K562 (cell line): Measurements from ENCODE around the gene NOA1. TPM values are rescaled to one million over a fixed set of nuclear protein-coding genes. Genes with fewer than 3 reads are reported as not detected.
A peak's percentile ranks its signal among the peaks of the same experiment; 100 is the strongest.

ENCODE experiments used
- CHD4 ChIP-seq: fragments of 200-600 bp; sonication (generic); IDR thresholded peaks from 3 replicates; pipeline ENCODE4 v1.6.1; 2012; ENCODE audit warnings: low read depth, mild to moderate bottlenecking, mixed read lengths, low read length, inconsistent platforms; ENCODE audit not compliant: insufficient read depth, insufficient replicate concordance, poor library complexity, severe bottlenecking
- GABPA ChIP-seq: fragments of 200-800 bp; sonication (Bioruptor generic); conservative IDR thresholded peaks from 2 replicates; pipeline ENCODE4 v1.6.1; 2016; ENCODE audit warnings: low read depth, missing genetic modification characterization, missing compliant biosample characterization
- GTF2B ChIP-seq: IDR thresholded peaks from 2 replicates; pipeline ENCODE4 v1.6.1; 2011; ENCODE audit not compliant: insufficient read length; ENCODE audit errors: extremely low read depth
- HDAC1 ChIP-seq, 2 experiments: fragments of 450-650 bp; IDR thresholded peaks; 2 replicates each; pipeline ENCODE4 v1.6.1; 2016 to 2017; ENCODE audit warnings: inconsistent platforms in 1 of 2, mild to moderate bottlenecking in 1 of 2, moderate library complexity in 1 of 2
- HDGF ChIP-seq: fragments of 450-650 bp; IDR thresholded peaks from 2 replicates; pipeline ENCODE4 v1.6.1; 2016
- MYC ChIP-seq, 2 experiments: fragments of 250-450 bp in 1 of 2; sonication (Bioruptor Pico) in 1 of 2; IDR thresholded peaks; 2 replicates each; pipeline versions ENCODE4 v1.5.1 to v1.6.1; 2012 to 2021; ENCODE audit warnings: low read depth in 2 of 2, borderline replicate concordance in 1 of 2, improper control_type of control experiment in 1 of 2, low read length in 1 of 2, mild to moderate bottlenecking in 1 of 2, moderate library complexity in 1 of 2
- NUFIP1 ChIP-seq: fragments of 450-650 bp; IDR thresholded peaks from 2 replicates; pipeline ENCODE4 v1.6.1; 2018; ENCODE audit not compliant: partially characterized antibody
- PHB2 ChIP-seq: fragments of 450-650 bp; IDR thresholded peaks from 2 replicates; pipeline ENCODE4 v1.6.1; 2017; ENCODE audit warnings: low read depth
- PHTF2 ChIP-seq: fragments of 250-450 bp; sonication (Bioruptor Pico); IDR thresholded peaks from 2 replicates; pipeline ENCODE4 v1.5.0; 2021; ENCODE audit warnings: mild to moderate bottlenecking
- POLR2AphosphoS2 ChIP-seq: IDR thresholded peaks from 2 replicates; pipeline ENCODE4 v1.6.1; 2012; ENCODE audit warnings: low read length, improper control_type of control experiment
- RNF2 ChIP-seq: sonication (generic); IDR thresholded peaks from 2 replicates; pipeline ENCODE4 v1.6.1; 2016
- SIRT6 ChIP-seq: IDR thresholded peaks from one replicate; pipeline ENCODE4 v1.6.1; 2012; ENCODE audit warnings: low read depth, mild to moderate bottlenecking, control low read depth, inconsistent platforms, low read length, moderate library complexity
- TCF7 ChIP-seq: sonication (generic); IDR thresholded peaks from 2 replicates; pipeline ENCODE4 v1.6.1; 2016; ENCODE audit warnings: antibody characterized with exemption, borderline replicate concordance
- TEAD1 ChIP-seq, 2 experiments: fragments of 450-650 bp in 1 of 2; sonication (generic) in 1 of 2; formaldehyde crosslinking; IDR thresholded peaks; 2 replicates each; pipeline versions ENCODE4 v1.4.0 to v1.8.0; 2020 to 2022; ENCODE audit warnings: mild to moderate bottlenecking in 2 of 2, missing genetic modification reagents in 1 of 2
- TSC22D4 ChIP-seq: fragments of 450-650 bp; IDR thresholded peaks from 2 replicates; pipeline ENCODE4 v1.6.1; 2016; ENCODE audit warnings: missing genetic modification characterization, missing biosample characterization, control low read depth
- ZC3H4 ChIP-seq: sonication (generic); formaldehyde crosslinking; IDR thresholded peaks from 2 replicates; pipeline ENCODE4 v1.9.0; 2021; ENCODE audit warnings: missing genetic modification reagents, borderline replicate concordance
- ZNF277 ChIP-seq: fragments of 250-450 bp; sonication (Bioruptor Pico); IDR thresholded peaks from 2 replicates; pipeline ENCODE4 v1.8.0; 2022; ENCODE audit warnings: inconsistent platforms, mild to moderate bottlenecking, moderate library complexity, borderline replicate concordance
- ZNF41 ChIP-seq: fragments of 250-450 bp; sonication (Bioruptor Pico); conservative IDR thresholded peaks from 2 replicates; pipeline ENCODE4 v1.4.0; 2020; ENCODE audit warnings: mild to moderate bottlenecking
- ZNF583 ChIP-seq: fragments of 250-450 bp; sonication (Bioruptor Pico); IDR thresholded peaks from 2 replicates; pipeline ENCODE4 v1.4.0; 2020
- ZNF584 ChIP-seq: fragments of 200-800 bp; sonication (Bioruptor generic); IDR thresholded peaks from 2 replicates; pipeline ENCODE4 v1.6.1; 2016; ENCODE audit warnings: low read depth, mild to moderate bottlenecking, missing genetic modification characterization, missing compliant biosample characterization
- polyA plus RNA-seq, 8 experiments: library from polyadenylated mRNA; depleted of rRNA in 4 of 8; stranded (reverse) in 5 of 8; unstranded in 3 of 8; fragments of >200 nt; fragmentation: Nextera tagmentation in 2 of 8; fragmentation: Illumina TruSeq in 1 of 8; extraction: Ambion mirVana in 2 of 8; extraction: Trizol in 1 of 8; gene quantifications; 2 replicates each; pipeline versions ENCODE4 v1.2.1 to v1.2.3, GENCODE V29; 2011 to 2014; ENCODE audit warnings: inconsistent platforms in 1 of 8, missing spikeins in 1 of 8
- total RNA-seq, 7 experiments: library from RNA; depleted of rRNA in 6 of 7; stranded (reverse); fragments of >200 nt in 6 of 7; fragmentation: Illumina TruSeq in 2 of 7; extraction: Trizol in 2 of 7; gene quantifications; 2 replicates each; pipeline versions ENCODE4 v1.2.1 to v1.2.3, GENCODE V29; 2011 to 2021; ENCODE audit warnings: low replicate concordance in 1 of 7
- TF ChIP-seq, protein P1 (sequence below): fragments of 450-650 bp; formaldehyde crosslinking; IDR thresholded peaks from 2 replicates; pipeline ENCODE4 v1.4.0; 2022; ENCODE audit warnings: mild to moderate bottlenecking, moderate library complexity
- TF ChIP-seq, protein P2 (sequence below): sonication (generic); formaldehyde crosslinking; IDR thresholded peaks from 2 replicates; pipeline ENCODE4 v1.8.0; 2022; ENCODE audit warnings: mild to moderate bottlenecking, missing genetic modification reagents, borderline replicate concordance

Gene NOA1
- total and polyA plus RNA-seq, 9 of the 15 experiments (the other 6 are each of a cell fraction or from before 2014, with no cell fraction given): 2.6 to 26.6 (median 16.7) TPM

DNA sequence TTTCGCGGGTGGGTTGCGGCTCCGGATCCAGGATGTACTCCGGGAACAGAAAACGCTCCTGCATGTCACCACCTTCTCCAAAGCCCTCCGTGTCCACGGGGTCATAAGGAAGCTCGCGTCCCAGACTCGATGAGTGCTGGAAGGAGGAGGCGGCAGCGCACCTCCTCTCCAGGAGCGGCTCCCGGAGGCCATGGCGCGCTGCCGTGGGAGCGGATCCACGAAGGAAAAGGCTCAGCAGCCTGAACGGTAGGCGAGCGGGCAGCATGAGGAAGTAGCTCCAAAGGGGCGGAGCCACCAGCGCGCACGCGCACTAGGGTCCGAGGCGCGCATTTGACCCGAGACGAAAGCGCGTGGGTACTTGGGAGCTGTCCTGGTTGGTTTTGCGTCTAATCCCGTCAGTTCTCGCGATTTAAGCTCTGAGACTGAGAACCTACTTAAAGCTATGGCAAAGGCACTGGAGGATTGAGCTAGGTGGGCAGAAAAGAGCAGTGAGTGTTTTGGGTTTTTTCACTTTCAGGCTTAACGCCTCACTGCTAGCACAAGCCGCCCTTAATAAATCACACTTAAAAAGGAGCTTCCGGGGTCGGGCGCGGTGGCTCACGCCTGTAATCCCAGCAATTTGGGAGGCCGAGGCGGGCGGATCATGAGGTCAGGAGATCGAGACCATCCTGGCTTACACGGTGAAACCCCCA is at the start of gene NOA1 (continued):
- no peak for TF ChIP-seq ZNF583 (CRISPR knock-in tag)
- TF ChIP-seq POLR2AphosphoS2: no peak
- TF ChIP-seq HDAC1 (IDR thresholded peaks at IDR 0.05): peak in 1 of 2 experiments; percentile 84; a peak in 2 of 4 replicates
- TF ChIP-seq CHD4: no peak
- no peak for TF ChIP-seq ZNF277 (CRISPR knock-in tag)
- TF ChIP-seq, protein P1, sequence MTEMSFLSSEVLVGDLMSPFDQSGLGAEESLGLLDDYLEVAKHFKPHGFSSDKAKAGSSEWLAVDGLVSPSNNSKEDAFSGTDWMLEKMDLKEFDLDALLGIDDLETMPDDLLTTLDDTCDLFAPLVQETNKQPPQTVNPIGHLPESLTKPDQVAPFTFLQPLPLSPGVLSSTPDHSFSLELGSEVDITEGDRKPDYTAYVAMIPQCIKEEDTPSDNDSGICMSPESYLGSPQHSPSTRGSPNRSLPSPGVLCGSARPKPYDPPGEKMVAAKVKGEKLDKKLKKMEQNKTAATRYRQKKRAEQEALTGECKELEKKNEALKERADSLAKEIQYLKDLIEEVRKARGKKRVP (CRISPR knock-in tag): no peak
- TF ChIP-seq SIRT6: no peak
- TF ChIP-seq PHB2: no peak
- TF ChIP-seq TEAD1 (CRISPR knock-in tag; IDR thresholded peaks at IDR 0.05): no peak
- TF ChIP-seq TCF7: no peak
- no peak for TF ChIP-seq NUFIP1
- TF ChIP-seq ZC3H4 (CRISPR knock-in tag): no peak
- no peak for TF ChIP-seq ZNF584 (CRISPR knock-in tag)
- no peak for TF ChIP-seq PHTF2
- TF ChIP-seq MYC (IDR thresholded peaks at IDR 0.05; ENCODE audit: low read depth, low read length): peak; percentile 82
- TF ChIP-seq MYC (CRISPR knock-in tag; IDR thresholded peaks at IDR 0.05; ENCODE audit: borderline replicate concordance, low read depth): no peak
- no peak for TF ChIP-seq GTF2B
- no peak for TF ChIP-seq RNF2
- TF ChIP-seq HDGF: no peak
- TF ChIP-seq ZNF41: no peak
- no peak for TF ChIP-seq TSC22D4
- TF ChIP-seq GABPA (tag): 0 out of 2 replicates have a peak, but pooled peaks have one; percentile 16
- TF ChIP-seq, protein P2, sequence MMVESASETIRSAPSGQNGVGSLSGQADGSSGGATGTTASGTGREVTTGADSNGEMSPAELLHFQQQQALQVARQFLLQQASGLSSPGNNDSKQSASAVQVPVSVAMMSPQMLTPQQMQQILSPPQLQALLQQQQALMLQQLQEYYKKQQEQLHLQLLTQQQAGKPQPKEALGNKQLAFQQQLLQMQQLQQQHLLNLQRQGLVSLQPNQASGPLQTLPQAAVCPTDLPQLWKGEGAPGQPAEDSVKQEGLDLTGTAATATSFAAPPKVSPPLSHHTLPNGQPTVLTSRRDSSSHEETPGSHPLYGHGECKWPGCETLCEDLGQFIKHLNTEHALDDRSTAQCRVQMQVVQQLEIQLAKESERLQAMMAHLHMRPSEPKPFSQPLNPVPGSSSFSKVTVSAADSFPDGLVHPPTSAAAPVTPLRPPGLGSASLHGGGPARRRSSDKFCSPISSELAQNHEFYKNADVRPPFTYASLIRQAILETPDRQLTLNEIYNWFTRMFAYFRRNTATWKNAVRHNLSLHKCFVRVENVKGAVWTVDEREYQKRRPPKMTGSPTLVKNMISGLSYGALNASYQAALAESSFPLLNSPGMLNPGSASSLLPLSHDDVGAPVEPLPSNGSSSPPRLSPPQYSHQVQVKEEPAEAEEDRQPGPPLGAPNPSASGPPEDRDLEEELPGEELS (CRISPR knock-in tag): no peak
